Activated CD4-positive, alpha-beta T cell treated with anti-CD3 and anti-CD28 coated beads, Interleukin-2, amount 50 U/mL, for 48 hours (primary cell): ENCODE results near the gene CYP2U1.
A peak's percentile ranks its signal among the peaks of the same experiment; 100 is the strongest.
"Not testable (repeated sequence)": the region's sequence is repeated elsewhere in the genome, so short reads cannot be mapped to it uniquely, and the experiment has no call there.

Experiments
- DNase-seq, 2 experiments: peaks; one replicate each; pipeline ENCODE4 v3.0.0-alpha.2; 2020

Gene CYP2U1

DNA sequence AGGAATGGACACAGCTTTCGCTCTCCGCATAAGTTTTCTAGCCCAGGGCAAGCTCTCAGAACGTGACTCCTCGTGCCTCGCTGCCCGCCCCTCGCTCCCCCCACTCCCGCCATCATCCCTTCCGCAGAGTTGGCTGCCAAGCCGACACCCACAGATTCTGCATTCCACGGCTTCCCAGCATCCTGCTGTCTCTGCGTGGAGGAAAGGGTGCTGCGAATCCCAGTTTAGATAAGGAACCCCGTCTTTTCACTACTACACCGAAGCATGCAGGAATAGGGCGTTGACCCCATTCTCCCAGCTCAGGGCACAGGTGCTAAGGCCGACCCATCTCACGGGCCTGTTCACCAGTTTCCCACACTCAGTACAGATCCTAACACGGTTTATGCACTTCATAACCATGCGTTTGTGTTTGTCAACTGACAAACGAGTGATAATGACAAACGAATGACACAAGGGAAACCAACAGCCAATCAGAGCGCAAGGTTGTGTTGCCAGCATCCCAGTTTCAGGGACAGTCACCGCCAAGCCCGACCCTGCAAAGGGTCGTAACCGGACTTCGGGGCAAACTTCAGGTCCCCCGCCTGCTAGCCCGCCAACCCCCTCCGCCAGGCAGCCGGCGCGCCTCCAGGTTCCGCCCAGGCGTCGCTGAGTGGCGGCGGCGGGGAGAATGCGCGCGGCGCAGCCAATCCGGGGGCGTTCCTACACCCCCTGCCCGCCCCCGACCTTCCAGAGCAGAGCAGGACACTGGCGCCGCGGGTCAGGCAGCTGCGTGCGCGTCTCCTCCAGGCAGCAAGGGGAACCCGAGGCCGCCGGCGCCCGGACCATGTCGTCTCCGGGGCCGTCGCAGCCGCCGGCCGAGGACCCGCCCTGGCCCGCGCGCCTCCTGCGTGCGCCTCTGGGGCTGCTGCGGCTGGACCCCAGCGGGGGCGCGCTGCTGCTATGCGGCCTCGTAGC lies at the start of gene CYP2U1:
TSS of gene CYP2U1 (plus strand) at position 729 of the 954 bp plus-strand sequence. CDS start at position 824, 95 bp downstream.
- peak; percentile 73 to 75 for DNase-seq

DNA sequence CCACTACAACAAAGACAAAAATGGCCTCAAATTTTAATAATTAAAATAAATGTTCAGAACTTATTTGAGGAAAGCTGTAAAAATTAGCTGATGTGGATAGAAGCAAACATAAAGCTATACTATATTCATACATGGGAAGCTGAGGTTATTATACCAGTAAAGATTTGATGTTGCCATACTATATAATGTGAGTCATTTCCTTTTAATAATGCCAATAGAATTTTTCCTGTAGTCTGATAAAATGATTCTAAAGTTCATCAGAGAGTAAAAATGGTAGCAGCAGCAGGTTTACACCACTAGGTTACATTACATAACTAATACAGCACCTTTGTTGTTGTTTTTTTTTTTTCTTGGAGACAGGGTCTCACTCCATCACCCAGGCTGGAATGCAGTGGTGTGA lies 45.5 kb upstream of the CYP2U1 start:
- no peak for DNase-seq

DNA sequence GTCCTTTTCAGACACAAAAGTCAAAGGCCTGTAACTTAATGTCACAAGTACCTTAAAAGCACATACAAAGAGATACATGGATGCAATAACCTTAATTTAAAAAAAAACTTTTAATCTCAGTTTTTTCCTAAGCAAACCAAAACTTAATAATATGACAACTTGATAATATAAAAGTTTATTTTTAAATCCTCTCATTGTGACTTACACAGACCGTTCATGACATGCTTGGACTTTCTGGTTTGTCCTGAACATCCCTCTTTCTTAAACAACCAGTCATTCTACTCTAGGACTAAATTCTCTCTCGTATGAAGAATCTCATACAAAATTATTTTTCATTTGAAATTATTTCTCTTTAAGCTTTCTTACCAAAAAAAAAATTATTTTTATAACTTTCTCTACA lies 43.1 kb upstream of the CYP2U1 start:
- no peak for DNase-seq

DNA sequence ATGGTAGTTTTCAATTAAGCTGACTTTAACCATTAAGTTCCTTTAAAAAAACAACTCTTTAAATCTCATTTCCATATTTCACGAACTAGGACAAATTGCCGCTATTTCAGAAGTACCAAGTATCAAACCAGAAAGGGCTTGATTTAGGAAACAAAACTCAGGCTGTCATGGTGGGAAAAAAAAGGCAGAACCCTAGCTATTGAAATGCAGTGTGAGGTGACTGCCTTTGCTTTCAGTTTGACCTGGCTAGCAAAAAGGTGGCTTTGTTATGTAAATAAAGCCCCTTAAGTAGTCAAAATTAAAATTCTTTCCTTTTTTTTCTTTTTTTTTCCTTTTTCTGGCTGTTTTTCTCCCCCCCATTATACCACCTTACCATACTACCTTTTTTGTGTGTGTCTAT lies 40.6 kb upstream of the CYP2U1 start:
- DNase-seq, result no peak

DNA sequence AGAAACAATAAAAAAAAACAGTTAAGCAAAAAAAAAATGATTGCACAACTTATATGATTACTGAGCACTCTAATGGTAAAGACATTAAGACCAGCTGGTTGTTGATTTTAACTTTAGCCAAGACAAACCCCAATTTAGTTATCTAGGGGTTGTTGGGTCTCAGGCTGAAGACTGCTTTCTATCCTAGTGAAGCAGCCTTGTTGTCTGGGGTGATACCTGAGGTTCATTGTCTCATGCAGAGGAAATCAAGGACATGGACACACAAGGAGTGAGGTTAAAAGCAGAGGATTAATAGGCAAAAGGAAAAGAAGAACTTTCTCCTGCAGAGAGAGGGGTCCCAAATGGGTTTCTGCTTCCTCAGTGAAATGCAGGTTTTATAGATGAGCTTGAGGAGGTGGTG lies 40.0 kb upstream of the CYP2U1 start:
- DNase-seq, result no peak

DNA sequence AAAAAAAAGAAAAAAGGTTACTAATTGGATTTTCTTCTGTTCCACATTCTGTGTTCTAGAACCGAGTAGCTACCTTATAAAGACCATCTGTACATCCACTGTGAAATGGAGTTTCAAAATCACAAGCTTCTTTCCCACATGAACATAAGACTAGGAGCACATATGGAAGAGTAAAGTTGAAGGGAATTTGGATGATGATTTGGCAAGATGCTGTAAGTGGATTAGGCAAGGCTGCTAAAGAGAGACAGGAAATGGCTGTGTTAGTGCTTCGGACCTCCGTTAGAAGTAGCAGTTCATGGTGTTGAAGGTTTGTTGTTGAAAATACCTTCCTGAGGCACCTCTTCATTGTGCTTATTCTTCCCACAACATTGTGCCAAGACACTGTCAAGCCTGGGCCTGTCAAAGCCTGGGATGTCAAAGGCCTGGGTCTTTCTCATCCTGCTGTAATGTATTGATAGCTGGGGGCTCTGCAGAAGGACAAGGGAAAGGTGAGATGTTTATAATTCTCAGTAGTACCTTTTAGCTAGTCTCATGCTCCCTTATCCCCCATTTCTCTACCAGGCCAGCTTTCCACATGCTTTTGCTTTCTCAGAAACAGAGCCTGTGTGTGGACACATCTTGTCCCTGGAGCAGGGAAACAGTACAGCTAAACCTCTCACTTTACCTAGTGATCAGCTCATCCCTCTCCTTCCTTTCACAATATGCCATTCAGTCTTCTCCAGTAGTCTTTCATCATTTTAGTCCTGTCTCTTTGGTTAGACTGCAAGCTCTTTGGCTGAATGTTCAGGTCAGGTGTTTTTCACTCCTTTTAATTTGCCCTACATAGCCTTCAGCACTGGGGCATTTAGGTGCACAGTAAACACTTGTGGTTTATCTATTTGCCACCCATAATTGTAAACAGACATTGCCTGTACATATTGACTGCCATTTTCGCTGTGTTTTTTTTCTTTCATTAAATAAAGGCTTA lies 37.9 kb upstream of the CYP2U1 start:
- no peak for DNase-seq

DNA sequence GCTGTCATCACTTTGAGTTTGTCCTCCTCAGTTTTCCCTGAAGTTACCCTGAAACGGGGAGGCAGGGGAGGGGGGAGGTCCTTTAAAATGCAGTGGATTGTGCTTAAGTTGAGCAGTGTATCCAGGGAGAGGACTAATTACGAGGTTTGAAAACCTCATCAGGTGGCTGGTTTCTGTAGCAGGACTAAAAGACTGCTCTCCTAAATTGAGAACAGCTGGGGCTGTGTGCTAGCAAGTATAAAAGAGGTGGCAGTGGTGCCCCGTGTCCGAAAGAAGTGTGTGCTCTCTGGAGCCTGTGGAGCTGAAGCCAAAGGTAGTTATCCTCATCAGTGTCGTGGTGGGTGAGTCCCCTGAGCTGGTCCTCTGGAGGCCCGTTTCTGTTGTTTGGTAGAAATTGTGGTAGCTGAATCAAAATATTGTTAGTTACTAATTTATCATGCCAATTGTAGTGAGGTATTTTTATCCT lies 37.2 kb upstream of the CYP2U1 start:
- DNase-seq, result no peak

DNA sequence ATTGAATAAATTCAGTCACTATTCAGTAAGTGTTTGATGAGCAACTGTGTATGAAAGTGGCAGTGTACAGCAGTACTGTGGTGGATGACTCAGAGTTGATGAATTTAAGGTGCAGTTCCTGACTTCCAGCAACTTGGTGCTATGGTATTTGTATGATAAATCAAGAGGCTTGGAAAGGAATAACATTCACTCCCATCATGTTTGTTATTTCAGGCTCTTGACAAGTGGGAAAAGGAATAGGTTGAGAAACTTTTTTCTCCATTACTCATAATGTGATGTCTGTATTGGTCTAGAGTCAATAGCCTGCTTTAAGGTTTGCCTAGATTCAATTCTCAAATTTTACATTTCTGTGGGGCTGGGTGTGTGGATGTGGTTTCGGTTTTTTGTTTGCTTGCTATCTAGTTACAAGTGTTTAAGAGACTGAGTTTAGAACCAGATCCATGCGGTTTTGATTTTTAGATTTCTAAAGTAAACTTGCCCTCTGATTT lies 35.1 kb upstream of the CYP2U1 start:
- DNase-seq, result no peak

DNA sequence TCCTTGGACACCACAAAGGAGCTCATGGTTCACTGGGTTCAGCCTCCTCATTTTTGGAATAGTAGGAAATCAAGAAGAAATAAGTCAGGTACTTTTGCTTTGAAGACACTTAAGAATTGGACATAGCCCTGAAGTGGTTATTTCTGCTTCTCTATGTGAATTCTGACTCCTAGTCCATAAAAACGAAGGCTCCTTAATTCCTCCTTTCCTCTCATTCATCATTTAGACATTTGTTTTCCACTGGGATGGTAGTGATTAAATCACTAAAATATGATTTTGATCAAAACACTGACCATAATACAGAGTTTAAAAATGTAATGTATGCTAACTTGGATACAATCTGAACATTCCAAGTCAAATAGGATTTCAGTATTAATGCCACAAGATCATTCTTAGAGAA lies 34.7 kb upstream of the CYP2U1 start:
- no peak for DNase-seq

DNA sequence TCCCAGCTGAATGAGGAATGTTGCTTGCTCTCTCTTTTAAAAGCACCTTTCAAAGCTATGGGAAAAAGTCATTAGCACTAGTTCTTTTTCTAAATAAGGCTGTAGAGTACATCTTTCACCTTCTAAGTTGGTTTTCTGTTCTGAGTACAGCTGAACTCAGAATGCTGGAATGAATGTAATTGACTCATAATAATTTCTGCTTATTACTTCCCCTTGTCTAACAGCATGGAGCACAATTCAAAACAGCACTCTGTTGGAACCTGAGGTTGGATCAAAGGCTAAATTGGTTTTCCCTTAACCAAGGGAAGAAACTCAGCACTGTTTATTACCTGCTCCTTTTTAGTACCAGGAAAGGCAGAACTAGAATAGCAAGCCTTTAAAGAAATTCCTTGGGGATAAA lies 33.5 kb upstream of the CYP2U1 start:
- no peak for DNase-seq

DNA sequence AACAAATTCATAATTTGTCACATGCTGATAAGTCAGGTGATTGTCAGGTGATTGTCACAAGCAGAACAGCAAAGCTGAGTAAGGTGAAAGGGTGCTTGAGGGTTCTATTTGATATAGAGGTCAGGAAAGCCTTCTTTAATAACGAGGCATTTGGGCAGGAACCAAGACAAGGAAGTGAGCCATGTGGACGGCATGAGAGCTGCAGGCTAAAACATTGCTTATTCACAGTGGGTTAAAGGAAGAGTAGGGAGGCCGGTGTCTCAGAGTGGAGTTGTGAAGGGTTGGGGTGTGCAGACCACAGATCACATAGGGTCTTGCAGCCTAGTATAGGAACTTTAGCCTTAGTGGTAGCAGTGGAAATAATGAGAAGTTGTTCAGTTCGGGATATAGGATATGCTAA lies 31.3 kb upstream of the CYP2U1 start:
- no peak for DNase-seq

DNA sequence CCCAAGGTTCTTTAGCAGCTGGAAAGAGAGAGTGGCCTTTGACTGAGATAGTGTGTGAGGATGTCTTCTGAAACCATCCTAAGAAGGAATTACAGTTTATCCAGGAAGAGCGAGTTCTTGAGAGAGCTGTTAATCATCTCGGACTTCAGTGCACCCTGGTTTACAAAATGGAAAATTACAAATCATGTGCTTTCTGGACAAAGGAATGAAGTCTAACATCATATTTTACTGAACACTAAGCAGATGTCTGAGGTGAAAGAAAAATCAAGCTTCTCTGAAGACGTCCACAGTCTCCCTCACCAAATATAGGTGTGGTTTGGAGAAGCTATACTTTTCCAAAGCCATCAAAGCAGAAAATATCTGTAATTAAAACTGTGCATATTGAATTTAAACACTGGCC lies 30.8 kb upstream of the CYP2U1 start:
- DNase-seq, result no peak

DNA sequence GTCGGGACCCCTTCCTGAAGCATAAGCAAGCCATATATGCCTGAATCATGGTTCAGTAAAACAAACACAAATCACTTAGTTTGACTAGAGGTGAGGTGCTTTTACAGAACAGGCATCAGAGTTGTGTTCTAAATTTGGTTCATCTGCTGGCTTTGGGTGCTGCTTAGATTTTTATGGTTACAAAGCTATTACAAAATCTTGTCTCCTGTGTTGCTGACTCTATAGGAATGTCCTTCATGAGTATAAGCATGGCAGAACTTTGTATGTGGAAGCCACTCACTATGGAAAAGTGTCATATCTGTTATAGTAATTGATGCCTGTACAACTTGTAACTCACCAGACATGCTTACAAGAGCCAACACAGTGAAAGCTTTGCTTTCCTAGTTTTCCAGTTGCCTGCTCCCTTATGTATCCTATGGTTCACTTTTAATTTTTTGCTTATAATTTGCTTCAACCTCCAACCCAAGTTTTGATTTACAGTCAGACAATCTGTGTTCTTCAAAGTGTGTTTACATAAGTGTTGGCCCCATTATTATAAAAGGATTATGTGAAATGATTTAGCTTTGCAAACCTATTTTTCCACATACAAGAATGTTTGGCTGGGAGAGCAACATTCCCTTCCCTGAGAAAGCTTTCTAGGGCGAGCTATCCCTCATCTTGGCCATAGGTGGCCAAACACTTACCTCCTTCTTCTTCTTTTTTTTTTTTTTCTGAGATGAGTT lies 30.0 kb upstream of the CYP2U1 start:
- no peak for DNase-seq

DNA sequence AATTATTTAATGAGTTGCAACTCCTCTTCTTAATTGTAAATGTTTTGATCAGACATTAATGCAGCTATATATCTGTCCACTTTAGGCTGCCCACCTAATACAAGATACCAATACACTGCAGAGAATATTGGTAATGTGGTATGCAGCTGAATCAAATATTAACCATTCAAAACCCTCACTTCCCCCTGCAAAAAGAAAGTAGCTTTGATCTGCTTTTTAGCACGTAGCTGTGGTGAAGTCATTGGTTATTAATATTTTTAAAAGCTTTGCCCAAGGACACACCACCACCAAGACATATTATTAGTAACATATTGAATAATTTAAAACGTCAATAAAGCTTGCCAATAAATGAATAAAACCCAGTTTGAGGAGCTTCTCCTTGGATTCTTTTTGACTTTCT lies 28.6 kb upstream of the CYP2U1 start:
- DNase-seq, result no peak

DNA sequence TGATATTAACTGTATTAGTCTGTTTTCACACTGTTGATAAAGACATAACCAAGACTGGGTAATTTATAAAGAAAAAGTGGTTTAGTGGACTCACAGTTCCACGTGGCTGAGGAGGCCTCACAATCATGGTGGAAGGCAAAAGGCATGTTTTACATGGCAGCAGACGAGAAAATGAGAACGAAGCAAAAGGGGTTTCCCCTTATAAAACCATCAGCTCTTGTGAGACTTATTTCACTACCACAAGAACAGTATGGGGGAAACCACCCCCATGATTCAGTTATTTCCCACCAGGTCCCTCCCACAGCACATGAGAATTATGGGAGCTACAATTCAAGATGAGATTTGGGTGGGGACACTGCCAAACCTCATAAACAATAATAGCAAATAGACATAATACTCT lies 26.3 kb upstream of the CYP2U1 start:
- DNase-seq, result not testable (repeated sequence)

DNA sequence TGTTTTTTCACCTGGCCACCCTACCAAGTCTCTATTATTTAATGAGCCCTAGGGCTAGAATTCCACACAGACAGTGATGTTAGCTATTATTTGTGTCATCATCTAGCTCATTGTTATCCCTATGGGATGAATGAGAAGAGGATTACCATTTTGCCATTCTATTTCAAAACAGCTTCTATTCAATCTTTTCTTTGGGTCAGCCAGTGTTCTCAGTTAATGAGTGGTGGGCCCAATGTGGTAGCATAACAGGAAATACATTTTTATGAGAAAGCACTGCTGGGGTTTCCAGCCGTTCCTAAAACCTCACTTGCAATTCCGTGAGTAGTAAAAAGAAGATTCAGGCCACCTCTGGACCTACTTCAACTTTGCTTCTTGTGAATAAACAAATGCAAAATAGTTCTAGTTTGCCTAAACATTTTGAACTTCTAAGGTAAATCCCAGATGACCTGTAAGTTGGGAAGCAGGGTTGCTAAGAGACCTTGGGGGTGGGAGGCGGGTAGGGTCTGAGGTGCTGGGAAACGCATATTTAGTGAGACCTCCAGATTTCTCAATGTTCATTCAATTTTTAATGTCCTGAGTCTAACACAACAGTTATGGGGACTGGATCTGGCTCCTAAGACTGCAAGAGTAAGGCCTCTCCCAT lies 24.8 kb upstream of the CYP2U1 start:
- no peak for DNase-seq

DNA sequence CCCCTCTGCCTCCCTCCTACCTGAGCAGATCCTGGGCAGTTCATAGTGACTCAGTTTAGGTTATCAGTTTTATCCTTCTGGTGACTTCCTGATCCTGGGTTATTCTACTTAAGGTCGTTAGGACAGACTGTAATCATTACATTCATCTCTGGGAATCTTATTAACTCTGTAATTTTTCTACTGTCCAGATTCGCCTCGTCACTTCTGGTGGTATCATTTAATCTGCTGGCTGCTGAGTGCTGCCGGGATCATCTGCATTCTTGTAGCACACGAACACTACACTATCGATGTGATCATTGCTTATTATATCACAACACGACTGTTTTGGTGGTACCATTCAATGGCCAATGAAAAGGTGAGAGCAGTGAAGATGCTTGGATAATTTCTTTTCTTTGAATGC lies 23.0 kb upstream of the CYP2U1 start:
- DNase-seq, result no peak

DNA sequence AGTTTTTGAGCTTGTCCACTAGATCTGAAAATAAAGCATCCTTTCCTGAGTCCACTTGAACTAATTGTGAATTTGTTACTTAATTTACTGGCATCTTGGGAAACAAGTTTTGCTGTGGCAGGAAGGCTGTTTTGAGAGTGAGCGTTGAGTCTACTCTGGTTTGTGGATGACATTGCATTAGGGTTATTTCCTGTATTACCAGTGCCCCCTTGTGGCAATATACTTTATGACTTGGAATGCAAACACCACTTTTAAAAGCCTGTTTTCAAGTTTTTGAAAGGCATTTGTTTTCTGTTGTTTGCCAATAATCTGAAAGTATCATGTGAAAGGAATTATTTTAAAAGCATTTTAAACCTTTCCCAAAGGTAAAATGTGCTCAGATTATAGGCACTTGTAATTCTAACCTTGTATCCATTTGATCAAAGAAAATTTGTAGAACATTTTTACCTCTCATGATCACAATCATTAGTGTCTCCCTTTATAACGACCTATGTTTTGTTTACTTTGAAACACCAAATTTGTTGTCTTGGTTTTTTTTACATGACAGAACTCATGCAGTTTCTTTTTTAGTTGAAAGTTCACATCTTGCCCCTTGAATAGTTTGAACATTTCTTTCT lies 18.0 kb upstream of the CYP2U1 start:
- DNase-seq, result no peak

DNA sequence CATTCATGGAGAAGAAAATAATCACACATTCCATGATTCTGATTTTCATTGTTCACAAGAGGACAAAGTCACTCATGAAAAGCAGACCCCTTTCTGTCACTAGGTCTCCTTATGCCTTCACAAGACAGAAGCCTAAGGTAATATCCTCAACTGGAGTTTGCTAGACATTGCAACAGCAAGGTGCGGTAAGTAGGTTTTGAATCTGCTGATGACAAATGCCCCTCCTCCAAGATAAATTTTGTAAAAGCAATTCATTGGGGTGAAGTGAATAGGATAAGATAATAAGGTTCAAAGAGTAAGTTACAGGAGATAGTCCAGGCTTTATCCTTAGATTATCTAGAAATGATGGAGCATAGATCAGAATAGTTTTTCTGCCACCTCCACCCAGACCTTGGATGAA lies 16.1 kb upstream of the CYP2U1 start:
- DNase-seq, result no peak

DNA sequence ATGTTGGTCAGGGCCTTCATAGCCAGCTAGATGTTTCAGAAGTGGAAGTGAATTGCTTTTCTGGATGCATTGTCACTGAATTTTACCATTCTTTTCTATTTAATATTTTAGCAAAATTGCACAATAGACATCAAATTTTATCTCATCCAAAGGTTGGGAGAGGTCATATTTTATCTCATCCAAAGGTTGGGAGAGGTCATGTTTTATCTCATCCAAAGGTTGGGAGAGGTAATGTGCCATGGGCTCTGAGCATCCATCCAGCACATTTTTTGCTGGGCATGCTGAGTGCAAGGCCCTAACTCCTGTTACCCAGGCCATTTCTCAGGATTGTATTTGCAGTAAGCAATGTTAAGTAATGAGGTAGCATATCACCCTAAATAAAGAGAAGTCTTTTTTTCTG lies 14.7 kb upstream of the CYP2U1 start:
- no peak for DNase-seq

DNA sequence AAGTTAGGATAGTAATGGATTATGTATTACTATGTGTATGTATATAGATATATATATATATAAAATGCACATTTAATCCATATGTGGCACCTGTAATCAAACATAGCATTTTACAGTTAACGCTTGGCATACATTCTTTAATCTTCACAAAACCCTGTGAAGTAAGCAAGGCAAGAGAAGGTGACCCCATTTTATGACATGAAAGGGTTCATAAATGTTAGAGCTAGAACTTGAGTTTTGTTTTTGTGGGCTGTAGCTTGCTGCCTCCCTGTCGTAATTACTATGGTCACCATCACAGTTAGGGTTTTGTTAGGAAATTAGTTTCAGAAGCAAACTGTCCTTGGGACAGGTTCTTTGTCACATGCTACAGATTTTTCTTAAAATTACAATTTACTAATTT lies 13.8 kb upstream of the CYP2U1 start:
- DNase-seq, result no peak
